22Rv1 (cell line): ENCODE data around the gene CSNK1D.

Experiments
- H3K27ac ChIP-seq: fragments of 450-650 bp; 2 replicates; pipeline ENCODE4 v1.5.1; 2017
- ZFX ChIP-seq: fragments of 450-650 bp; IDR thresholded peaks from 2 replicates; pipeline ENCODE4 v1.6.1; 2017; ENCODE audit warnings: antibody characterized with exemption, borderline replicate concordance
- TF ChIP-seq, protein P1 (sequence below): fragments of 450-650 bp; IDR thresholded peaks from 2 replicates; pipeline ENCODE4 v1.5.1; 2017; ENCODE audit warnings: mild to moderate bottlenecking

Gene CSNK1D

DNA sequence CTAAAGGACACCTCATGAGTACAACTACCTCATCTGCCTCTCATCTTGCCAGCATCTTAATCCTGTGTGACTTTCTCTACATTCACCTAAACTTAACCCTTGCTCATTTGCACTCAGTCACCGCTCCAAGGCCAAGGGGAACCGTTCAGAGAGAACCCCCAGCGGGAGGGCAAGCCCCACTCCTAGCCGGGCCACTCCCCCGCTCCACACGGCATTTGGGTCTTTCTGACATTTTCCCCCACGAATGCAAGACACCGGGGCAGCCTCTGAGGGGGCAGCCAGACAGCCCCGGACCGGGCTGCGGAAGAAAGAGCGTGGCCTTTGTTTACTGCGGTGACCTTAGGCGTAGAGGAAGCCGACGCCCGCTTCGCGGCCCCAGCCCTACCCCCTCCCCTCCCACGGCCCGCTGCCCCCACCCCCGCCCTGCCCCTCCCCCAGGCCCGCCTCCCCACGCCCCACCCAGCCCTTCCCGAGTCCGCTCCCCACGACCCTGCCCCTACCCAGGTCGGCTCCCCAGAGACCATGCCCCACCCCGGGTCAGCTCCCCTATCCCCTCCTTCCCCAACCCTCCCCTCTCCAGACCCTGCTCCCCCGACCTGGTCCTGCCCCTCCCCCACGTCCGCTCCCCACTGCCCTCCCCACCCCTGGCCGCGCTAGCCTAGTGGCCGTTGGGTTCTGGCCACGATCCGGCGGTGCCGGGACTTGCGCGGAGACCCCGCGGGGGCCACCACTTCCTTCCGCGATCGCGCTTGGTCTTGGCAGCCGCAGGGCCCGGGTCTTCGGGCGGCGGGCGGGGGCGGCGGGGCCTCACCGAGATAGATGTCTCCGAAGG is 789 bp downstream of the CSNK1D start:
- H3K27ac ChIP-seq = peak overlapping the region; percentile 91
- TF ChIP-seq, protein P1, sequence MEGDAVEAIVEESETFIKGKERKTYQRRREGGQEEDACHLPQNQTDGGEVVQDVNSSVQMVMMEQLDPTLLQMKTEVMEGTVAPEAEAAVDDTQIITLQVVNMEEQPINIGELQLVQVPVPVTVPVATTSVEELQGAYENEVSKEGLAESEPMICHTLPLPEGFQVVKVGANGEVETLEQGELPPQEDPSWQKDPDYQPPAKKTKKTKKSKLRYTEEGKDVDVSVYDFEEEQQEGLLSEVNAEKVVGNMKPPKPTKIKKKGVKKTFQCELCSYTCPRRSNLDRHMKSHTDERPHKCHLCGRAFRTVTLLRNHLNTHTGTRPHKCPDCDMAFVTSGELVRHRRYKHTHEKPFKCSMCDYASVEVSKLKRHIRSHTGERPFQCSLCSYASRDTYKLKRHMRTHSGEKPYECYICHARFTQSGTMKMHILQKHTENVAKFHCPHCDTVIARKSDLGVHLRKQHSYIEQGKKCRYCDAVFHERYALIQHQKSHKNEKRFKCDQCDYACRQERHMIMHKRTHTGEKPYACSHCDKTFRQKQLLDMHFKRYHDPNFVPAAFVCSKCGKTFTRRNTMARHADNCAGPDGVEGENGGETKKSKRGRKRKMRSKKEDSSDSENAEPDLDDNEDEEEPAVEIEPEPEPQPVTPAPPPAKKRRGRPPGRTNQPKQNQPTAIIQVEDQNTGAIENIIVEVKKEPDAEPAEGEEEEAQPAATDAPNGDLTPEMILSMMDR = no peak
- TF ChIP-seq ZFX = no peak

DNA sequence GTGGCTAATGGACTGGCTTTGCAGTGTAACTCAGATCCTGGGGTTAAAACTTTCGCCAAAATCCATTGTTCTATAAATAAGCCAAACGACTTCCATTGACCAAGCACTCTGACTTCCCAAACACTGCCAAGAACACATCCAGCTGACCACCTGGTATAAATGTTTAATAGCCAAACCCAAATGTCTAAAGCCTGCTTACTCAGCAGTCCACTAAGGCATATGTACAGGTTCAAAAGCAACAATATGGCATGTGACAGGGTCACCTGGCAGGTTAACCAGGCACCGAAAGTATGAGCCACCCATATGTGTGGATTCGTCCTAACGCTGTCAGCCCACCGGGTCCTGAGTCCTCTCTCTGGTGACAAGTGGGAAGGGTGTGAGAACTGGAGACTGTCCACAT is 2.1 kb downstream of the CSNK1D start:
- H3K27ac ChIP-seq = 0 out of 2 replicates have a peak overlapping the region, but pooled peaks have one; percentile 91
- no peak for TF ChIP-seq ZFX
- TF ChIP-seq, protein P1 = no peak

DNA sequence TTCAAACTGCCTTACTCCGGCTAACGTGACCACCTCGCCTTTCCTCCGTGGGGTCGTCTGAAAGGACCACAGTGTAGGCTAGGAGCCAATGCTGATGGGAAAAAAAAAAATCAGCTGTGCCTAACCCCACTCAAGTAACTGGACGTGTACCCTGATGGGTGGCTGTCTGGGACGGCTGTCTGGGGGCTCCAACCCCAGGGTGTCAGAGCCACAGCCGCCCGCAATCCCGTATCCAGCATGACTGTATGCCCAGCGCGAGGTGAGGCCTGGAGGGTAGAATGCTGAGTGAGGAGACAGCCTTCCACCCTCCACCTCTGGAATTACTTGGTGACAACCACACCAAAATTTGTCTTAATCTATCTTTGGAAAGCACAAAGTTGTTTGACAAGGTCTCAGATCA is 2.8 kb downstream of the CSNK1D start:
- TF ChIP-seq ZFX = no peak
- TF ChIP-seq, protein P1 = no peak
- no peak overlapping the region for H3K27ac ChIP-seq

DNA sequence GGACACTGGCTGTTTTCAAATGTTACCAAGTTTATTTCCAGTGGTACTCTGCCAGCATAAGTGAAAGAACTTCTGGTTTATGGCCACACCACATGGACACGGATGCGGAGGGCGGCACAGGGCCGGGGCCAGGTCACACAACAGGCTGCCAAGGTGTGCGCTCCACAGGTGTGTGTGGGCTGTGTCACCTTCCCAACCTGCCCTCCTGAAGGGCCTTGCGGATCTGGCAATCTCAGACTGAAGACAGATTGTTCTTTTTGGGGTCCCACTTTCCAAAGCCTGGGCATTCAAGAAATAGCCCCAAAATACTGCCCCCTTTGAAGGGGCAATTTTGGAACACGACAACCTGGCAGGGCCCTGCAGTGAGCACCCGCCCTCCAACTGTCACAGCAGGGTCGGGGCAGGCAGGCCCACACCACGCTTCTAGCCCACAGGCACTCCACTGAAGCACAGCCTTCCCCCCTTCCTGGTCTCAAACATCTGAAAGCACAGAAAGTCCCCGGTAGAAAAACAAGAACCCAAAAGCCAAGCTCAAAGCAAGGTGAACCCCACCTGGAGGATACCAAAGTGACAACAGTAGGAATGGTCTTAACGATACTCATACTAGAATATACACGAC is 3.5 kb downstream of the CSNK1D start:
- no peak overlapping the region for H3K27ac ChIP-seq
- TF ChIP-seq, protein P1 = no peak
- no peak for TF ChIP-seq ZFX

DNA sequence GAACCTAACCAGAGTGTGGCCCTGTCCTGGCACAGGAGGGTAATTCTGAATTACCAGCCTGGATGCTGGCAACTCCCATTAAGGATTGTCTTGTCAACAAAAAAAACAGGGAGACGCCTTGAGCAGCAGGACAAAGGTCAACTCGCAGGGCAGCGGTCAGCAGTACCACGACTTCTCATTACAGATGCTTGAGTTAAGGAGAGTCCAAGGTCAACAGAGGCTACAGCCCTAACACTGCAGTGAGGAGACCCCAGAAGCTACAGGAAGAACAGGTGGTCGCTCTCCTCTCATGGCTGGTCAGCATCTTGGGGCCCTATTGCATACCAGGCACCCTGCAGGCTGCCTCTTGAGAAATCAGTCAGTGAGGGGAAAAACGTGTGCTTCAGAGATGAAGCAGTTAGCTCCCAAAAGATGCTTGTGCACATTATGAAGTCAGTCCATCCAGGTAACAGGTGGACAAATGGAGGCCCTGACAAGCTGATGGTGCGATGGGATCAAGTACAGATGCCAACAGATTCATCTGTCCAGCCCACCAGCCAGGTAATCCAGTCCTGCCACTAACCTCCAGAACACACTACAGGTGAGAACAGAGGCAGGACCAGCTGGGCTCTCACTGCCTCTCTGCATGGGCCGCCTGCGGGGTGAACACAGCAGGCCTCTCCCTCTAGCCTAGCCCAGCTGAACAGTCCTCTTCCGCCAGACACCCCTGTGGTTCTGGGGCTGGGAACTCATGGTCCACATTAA is 4.2 kb downstream of the CSNK1D start:
- TF ChIP-seq, protein P1 = no peak
- no peak for TF ChIP-seq ZFX
- H3K27ac ChIP-seq = peak overlapping the region; percentile 31; the same call in 1 of the 2 replicates

DNA sequence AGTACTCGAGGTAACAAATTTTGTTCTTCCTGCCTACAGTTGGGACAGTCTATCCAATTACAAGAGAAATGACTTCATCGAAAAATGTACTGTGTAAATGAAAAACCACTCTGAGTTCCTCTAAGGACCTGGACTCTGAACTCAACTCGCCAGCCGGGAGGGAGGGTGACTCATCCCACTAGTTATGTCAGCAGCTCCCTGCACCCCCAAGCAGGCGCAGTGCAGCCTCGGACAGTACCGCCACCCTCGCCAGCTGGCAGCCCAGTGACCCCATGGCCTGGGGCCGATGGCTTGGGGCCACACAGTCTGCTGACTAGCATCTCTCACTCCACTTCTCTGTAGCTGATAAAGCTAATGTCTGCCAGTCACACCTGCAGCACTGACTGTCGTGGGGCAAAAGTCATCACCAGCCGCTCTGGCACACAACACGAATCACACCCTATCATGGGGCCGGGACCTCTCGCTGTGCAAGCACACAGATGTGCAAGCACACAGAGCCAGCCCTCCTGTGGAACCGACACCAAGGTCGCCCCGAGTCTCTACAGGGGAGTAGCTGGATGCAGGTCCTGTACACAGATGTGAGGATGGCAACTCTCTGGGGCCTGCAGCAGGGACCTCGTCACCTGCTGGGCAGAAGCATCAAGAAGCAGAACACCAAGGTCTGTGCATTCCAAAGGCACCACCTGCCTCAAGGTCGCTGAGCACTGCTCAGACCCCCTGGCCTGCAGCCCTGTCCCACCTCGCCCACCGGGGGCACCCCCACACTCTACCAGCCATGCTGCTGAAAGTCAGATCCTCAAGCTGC is 5.7 kb downstream of the CSNK1D start:
- TF ChIP-seq, protein P1 = no peak
- TF ChIP-seq ZFX = no peak
- peak overlapping the region; percentile 31; the same call in 1 of the 2 replicates for H3K27ac ChIP-seq
